K562 (cell line): Measurements from ENCODE around the gene VWA5B1. TPM values are rescaled to one million over a fixed set of nuclear protein-coding genes. Genes with fewer than 3 reads are reported as not detected.

Experiments used
- ATAC-seq: fragments of 200-7000 bp; cut with Tn5 transposase; 3 replicates; pipeline ENCODE4 v1.9.1; 2020; ENCODE audit warnings: moderate library complexity
- BruUV-seq: library from RNA; stranded (reverse); fragments of 400-500 nt; replicated peaks from 2 replicates; lab custom pipeline; 2021; lab: Mats Ljungman, UMichigan
- CTCF ChIA-PET: fragments of 300-600 bp; formaldehyde crosslinking; extraction: SDS; loops from one replicate; lab custom pipeline; 2021; ENCODE audit warnings: low intra/inter-chr PET ratio; lab: Yijun Ruan, JAX
- POLR2A ChIA-PET: fragments of 300-600, 350-650 bp; sonication (Branson Sonifier 250); formaldehyde crosslinking; extraction: SDS; loops from one replicate; lab custom pipeline; 2021; ENCODE audit warnings: antibody characterized with exemption, inconsistent platforms; lab: Yijun Ruan, JAX
- DNase-seq, 4 experiments: peaks; one replicate each; pipeline versions ENCODE4 v3.0.0 to v3.0.0-alpha.2; 2011 to 2018; ENCODE audit warnings: low spot score in 3 of 4, mixed read lengths in 3 of 4; ENCODE audit errors: extremely low read depth in 1 of 4
- FAIRE-seq: peaks from 2 replicates; lab custom pipeline; 2011; peaks lifted over from hg19 to GRCh38; lab: Jason Lieb, UNC
- H2AFZ ChIP-seq: 2 replicates; pipeline ENCODE4 v1.6.0; 2011; ENCODE audit warnings: low read depth, low read length, control low read depth, inconsistent platforms
- H3K27ac ChIP-seq: fragments of 200-600 bp; 3 replicates; pipeline ENCODE4 v1.8.0; 2011; ENCODE audit warnings: low read depth, mild to moderate bottlenecking, control low read depth, inconsistent platforms, low read length, moderate library complexity, mixed read lengths; ENCODE audit errors: extremely low read depth
- H3K27me3 ChIP-seq, 2 experiments: fragments of 300-600 bp in 1 of 2; 2 replicates in 1 of 2; 3 replicates in 1 of 2; pipeline versions ENCODE4 v1.6.0 to v1.8.0; 2011; ENCODE audit warnings: inconsistent platforms in 2 of 2, low read length in 2 of 2, mild to moderate bottlenecking in 1 of 2, mixed read lengths in 1 of 2, moderate library complexity in 1 of 2; ENCODE audit not compliant: control insufficient read depth in 2 of 2, insufficient read depth in 2 of 2
- H3K36me3 ChIP-seq: fragments of 300-600 bp; 3 replicates; pipeline ENCODE4 v1.8.0; 2011; ENCODE audit warnings: mild to moderate bottlenecking, low read length, inconsistent platforms; ENCODE audit not compliant: control insufficient read depth, insufficient read depth
- H3K4me1 ChIP-seq, 2 experiments: fragments of 200-600 bp in 1 of 2; replicated peaks in 1 of 2; 2 replicates in 1 of 2; 3 replicates in 1 of 2; pipeline versions ENCODE4 v1.5.1 to v1.8.0; 2011; ENCODE audit warnings: inconsistent platforms in 2 of 2, low read length in 2 of 2, mild to moderate bottlenecking in 1 of 2, mixed read lengths in 1 of 2, moderate library complexity in 1 of 2; ENCODE audit not compliant: control insufficient read depth in 2 of 2, insufficient read depth in 2 of 2
- H3K4me2 ChIP-seq: 2 replicates; pipeline ENCODE4 v1.6.1; 2011; ENCODE audit warnings: low read length, control low read depth, inconsistent platforms, mixed read lengths; ENCODE audit not compliant: insufficient read depth
- H3K4me3 ChIP-seq: fragments of 200-600 bp; sonication (generic), shearing (Covaris generic); 2 replicates; pipeline ENCODE4 v1.5.1; 2016; ENCODE audit warnings: control low read depth, inconsistent platforms
- H3K79me2 ChIP-seq: fragments of 200-600 bp; 3 replicates; pipeline ENCODE4 v1.8.0; 2011; ENCODE audit warnings: low read length, inconsistent platforms; ENCODE audit not compliant: control insufficient read depth, insufficient read depth
- H3K9ac ChIP-seq, 2 experiments: 2 replicates each; pipeline versions ENCODE4 v1.6.0 to v1.6.1; 2011; ENCODE audit warnings: low read depth in 2 of 2, low read length in 2 of 2, control low read depth in 1 of 2, inconsistent platforms in 1 of 2, mild to moderate bottlenecking in 1 of 2, mixed read lengths in 1 of 2; ENCODE audit not compliant: insufficient read depth in 1 of 2
- H3K9me1 ChIP-seq: one replicate; pipeline ENCODE4 v1.6.0; 2011; ENCODE audit warnings: inconsistent platforms, mild to moderate bottlenecking, low read length, moderate library complexity; ENCODE audit not compliant: control insufficient read depth, insufficient read depth
- H3K9me3 ChIP-seq: replicated peaks from 2 replicates; pipeline ENCODE4 v1.5.1; 2011; ENCODE audit warnings: low read depth, low read length, inconsistent platforms; ENCODE audit not compliant: control insufficient read depth, insufficient read depth
- H4K20me1 ChIP-seq: replicated peaks from 2 replicates; pipeline ENCODE4 v1.6.1; 2011; ENCODE audit warnings: low read length, inconsistent platforms, mixed read lengths; ENCODE audit not compliant: control insufficient read depth, insufficient read depth
- ATF7 ChIP-seq: fragments of 450-650 bp; IDR thresholded peaks from 2 replicates; pipeline ENCODE4 v1.7.1; 2014; ENCODE audit warnings: mild to moderate bottlenecking, moderate library complexity
- CCNT2 ChIP-seq: IDR thresholded peaks from 2 replicates; pipeline ENCODE4 v1.6.1; 2011; ENCODE audit warnings: borderline replicate concordance, low read depth, mild to moderate bottlenecking, moderate library complexity, mixed read lengths, low read length; ENCODE audit not compliant: insufficient read length; ENCODE audit errors: extremely low read depth
- KDM1A ChIP-seq, 2 experiments: fragments of 450-650 bp; IDR thresholded peaks; 2 replicates each; pipeline ENCODE4 v1.6.1; 2016; ENCODE audit warnings: mild to moderate bottlenecking in 2 of 2
- KDM5B ChIP-seq: fragments of 200-600 bp; sonication (generic); IDR thresholded peaks from 2 replicates; pipeline ENCODE4 v1.6.1; 2012; ENCODE audit warnings: low read depth, mild to moderate bottlenecking, moderate library complexity, low read length, control low read depth, inconsistent platforms; ENCODE audit not compliant: insufficient replicate concordance
- NCOR1 ChIP-seq: fragments of 450-650 bp; IDR thresholded peaks from 2 replicates; pipeline ENCODE4 v1.6.1; 2016; ENCODE audit warnings: mild to moderate bottlenecking, moderate library complexity
- NONO ChIP-seq, 2 experiments: fragments of 200-400 bp in 1 of 2; fragments of 450-650 bp in 1 of 2; formaldehyde crosslinking in 1 of 2; IDR thresholded peaks; 2 replicates each; pipeline ENCODE4 v1.6.1; 2017; ENCODE audit warnings: low read depth in 2 of 2, mild to moderate bottlenecking in 2 of 2, moderate library complexity in 2 of 2, low read length in 1 of 2
- POLR3A ChIP-seq: IDR thresholded peaks from 2 replicates; pipeline ENCODE4 v1.6.1; 2011; ENCODE audit warnings: borderline replicate concordance, mild to moderate bottlenecking, moderate library complexity; ENCODE audit not compliant: insufficient read length, insufficient read depth; ENCODE audit errors: extremely low read depth
- RUNX1 ChIP-seq: sonication (generic); IDR thresholded peaks from 2 replicates; pipeline ENCODE4 v1.6.1; 2016; ENCODE audit warnings: antibody characterized with exemption, low read depth
- SMAD4 ChIP-seq: fragments of 250-450 bp; sonication (Bioruptor Pico); conservative IDR thresholded peaks from 2 replicates; pipeline ENCODE4 v1.8.0; 2021; ENCODE audit warnings: inconsistent platforms, mild to moderate bottlenecking, moderate library complexity
- STAT5B ChIP-seq: fragments of 250-450 bp; sonication (Bioruptor Pico); IDR thresholded peaks from 2 replicates; pipeline ENCODE4 v1.8.0; 2021; ENCODE audit warnings: mild to moderate bottlenecking, inconsistent platforms
- ZBTB1 ChIP-seq: sonication (generic); formaldehyde crosslinking; IDR thresholded peaks from 2 replicates; pipeline ENCODE4 v1.8.1; 2023; ENCODE audit warnings: missing genetic modification reagents, low read depth, mild to moderate bottlenecking, borderline replicate concordance
- ZNF699 ChIP-seq: fragments of 250-450 bp; sonication (Bioruptor Pico); IDR thresholded peaks from 2 replicates; pipeline ENCODE4 v1.8.0; 2021; ENCODE audit warnings: mild to moderate bottlenecking, moderate library complexity; ENCODE audit not compliant: insufficient replicate concordance
- ZNF778 ChIP-seq: fragments of 450-650 bp; formaldehyde crosslinking; IDR thresholded peaks from 2 replicates; pipeline ENCODE4 v1.4.0; 2020; ENCODE audit warnings: mild to moderate bottlenecking, moderate library complexity
- ZNF830 ChIP-seq: fragments of 250-450 bp; sonication (Bioruptor Pico); IDR thresholded peaks from 2 replicates; pipeline ENCODE4 v1.5.0; 2021; ENCODE audit warnings: mild to moderate bottlenecking
- WGBS: fragments of 100-300 bp; shearing (Covaris generic); methylation state at CpG from one replicate; pipeline ENCODE4 v1.1.6; 2016; ENCODE audit warnings: low coverage, mixed read lengths; ENCODE audit not compliant: insufficient coverage; ENCODE audit errors: missing lambda C conversion rate; 5-methylcytosine and 5-hydroxymethylcytosine counted together
- in situ Hi-C: fragments of 300-500 bp; cut with MboI; formaldehyde crosslinking; loops from 4 replicates; pipeline ENCODE4 v1.15.0; 2018; ENCODE audit warnings: inconsistent platforms, mixed read lengths
- intact Hi-C: fragments of 100-400 bp; cut with micrococcal nuclease; formaldehyde crosslinking; loops from 2 replicates; pipeline ENCODE4 v1.14.2; 2022
- polyA plus RNA-seq, 8 experiments: library from polyadenylated mRNA; depleted of rRNA in 4 of 8; stranded (reverse) in 5 of 8; unstranded in 3 of 8; fragments of >200 nt; fragmentation: Nextera tagmentation in 2 of 8; fragmentation: Illumina TruSeq in 1 of 8; extraction: Ambion mirVana in 2 of 8; extraction: Trizol in 1 of 8; gene quantifications; 2 replicates each; pipeline versions ENCODE4 v1.2.1 to v1.2.3, GENCODE V29; 2011 to 2014; ENCODE audit warnings: inconsistent platforms in 1 of 8, missing spikeins in 1 of 8
- total RNA-seq, 7 experiments: library from RNA; depleted of rRNA in 6 of 7; stranded (reverse); fragments of >200 nt in 6 of 7; fragmentation: Illumina TruSeq in 2 of 7; extraction: Trizol in 2 of 7; gene quantifications; 2 replicates each; pipeline versions ENCODE4 v1.2.1 to v1.2.3, GENCODE V29; 2011 to 2021; ENCODE audit warnings: low replicate concordance in 1 of 7
- TF ChIP-seq, protein P1 (sequence below): sonication (generic); IDR thresholded peaks from 2 replicates; pipeline ENCODE4 v1.6.1; 2016
- TF ChIP-seq, protein P2 (sequence below), 2 experiments: fragments of 200-800 bp in 1 of 2; sonication (Bioruptor generic) in 1 of 2; sonication (generic) in 1 of 2; formaldehyde crosslinking in 1 of 2; IDR thresholded peaks in 1 of 2; conservative IDR thresholded peaks in 1 of 2; 2 replicates each; pipeline versions ENCODE4 v1.5.0 to v1.6.1; 2016 to 2020; ENCODE audit warnings: missing compliant biosample characterization in 1 of 2, missing genetic modification characterization in 1 of 2, missing genetic modification reagents in 1 of 2
- TF ChIP-seq, protein P3 (sequence below): fragments of 250-450 bp; sonication (Bioruptor Pico); IDR thresholded peaks from 2 replicates; pipeline ENCODE4 v1.8.0; 2021; ENCODE audit warnings: moderate library complexity, mild to moderate bottlenecking, inconsistent platforms

Gene VWA5B1
- total and polyA plus RNA-seq, 9 of the 15 experiments (the other 6 are each of a cell fraction or from before 2014, with no cell fraction given): not detected

DNA sequence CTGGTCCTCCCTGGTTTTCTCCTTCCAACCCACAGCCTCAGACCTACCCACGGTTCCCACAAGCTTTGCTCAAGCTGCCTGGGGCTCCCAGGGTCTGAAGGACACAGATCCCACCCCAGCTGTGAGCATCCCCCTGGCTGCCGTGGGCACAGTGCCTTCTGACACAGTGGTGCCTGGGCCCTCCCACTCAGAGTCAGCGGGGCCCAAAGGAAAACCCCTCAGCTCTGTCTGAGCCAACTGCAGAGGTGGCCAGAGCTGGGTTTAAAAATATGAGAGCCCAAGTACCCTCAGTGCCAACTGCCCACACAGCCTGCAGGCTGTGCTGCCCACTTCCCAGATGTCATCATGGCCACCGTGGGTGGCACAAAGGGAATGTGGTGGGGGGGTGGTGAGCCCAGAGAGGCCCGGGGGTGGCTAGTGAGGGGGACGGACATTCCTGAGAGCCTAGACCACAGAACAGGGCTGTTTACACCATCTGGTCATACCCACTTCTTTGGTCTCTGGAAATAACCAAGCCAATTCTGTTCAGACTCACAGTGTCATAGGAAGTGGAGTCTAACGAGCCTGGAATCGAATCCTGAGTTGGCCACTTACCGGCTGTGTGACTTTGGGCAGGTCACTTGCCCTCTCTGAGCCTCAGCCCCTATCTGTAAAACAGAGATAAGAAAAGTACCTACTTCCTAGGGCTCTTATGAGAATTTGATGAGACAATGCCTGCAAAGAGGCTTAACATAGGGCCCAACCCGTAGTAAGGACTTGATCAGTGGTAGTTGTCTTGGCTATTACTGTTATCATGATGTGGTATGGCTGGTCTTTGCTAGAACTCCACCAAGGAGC lies 109.9 kb downstream of the VWA5B1 start:
- H3K9ac ChIP-seq: no peak overlapping the region
- ChIA-PET POLR2A (interaction anchor here (0.8 to 0.9 kb wide), 2 partner anchors 9 to 23 kb away, joined by 3 to 4 read pairs; no protein-coding TSS in a partner anchor), CTCF (no interaction called here)
- no peaks in the 10 kb centered on the region for H3K36me3 ChIP-seq
- H3K4me1 ChIP-seq: no peaks in the 10 kb centered on the region; a peak in 1 of 5 replicates
- H3K4me2 ChIP-seq: no peak overlapping the region
- under 1% methylated on average over 9 of the region's 10 CpGs for WGBS
- no peak overlapping the region for H2AFZ ChIP-seq
- peaks cover 12 to 27% of the 10 kb centered on the region in 2 experiments; a peak in 4 of 5 replicates for H3K27me3 ChIP-seq
- H3K4me3 ChIP-seq: no peak overlapping the region
- H4K20me1 ChIP-seq: 0 out of 2 replicates have a peak, but pooled peaks cover 9% of the 10 kb centered on the region
- FAIRE-seq (no peak), DNase-seq (no peak), ATAC-seq (no peak)
- no TSS peak for BruUV-seq
- H3K9me1 ChIP-seq: no peaks in the 10 kb centered on the region
- no peak overlapping the region for H3K27ac ChIP-seq
- in situ Hi-C loops (no loop called here), intact Hi-C loops (no loop called here)
- no peaks in the 10 kb centered on the region for H3K9me3 ChIP-seq
- H3K79me2 ChIP-seq: no peaks in the 10 kb centered on the region
- TF ChIP-seq, protein P1, sequence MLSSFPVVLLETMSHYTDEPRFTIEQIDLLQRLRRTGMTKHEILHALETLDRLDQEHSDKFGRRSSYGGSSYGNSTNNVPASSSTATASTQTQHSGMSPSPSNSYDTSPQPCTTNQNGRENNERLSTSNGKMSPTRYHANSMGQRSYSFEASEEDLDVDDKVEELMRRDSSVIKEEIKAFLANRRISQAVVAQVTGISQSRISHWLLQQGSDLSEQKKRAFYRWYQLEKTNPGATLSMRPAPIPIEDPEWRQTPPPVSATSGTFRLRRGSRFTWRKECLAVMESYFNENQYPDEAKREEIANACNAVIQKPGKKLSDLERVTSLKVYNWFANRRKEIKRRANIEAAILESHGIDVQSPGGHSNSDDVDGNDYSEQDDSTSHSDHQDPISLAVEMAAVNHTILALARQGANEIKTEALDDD: no peak
- TF ChIP-seq ATF7 (no peak), ZNF830 (CRISPR knock-in tag) (no peak), CCNT2 (no peak), ZNF778 (CRISPR knock-in tag) (no peak), RUNX1 (no peak), ZBTB1 (CRISPR knock-in tag) (no peak), NONO (IDR thresholded peaks at IDR 0.05; ENCODE audit: low read depth in 2 of 2, low read length in 1 of 2) (no peak), STAT5B (CRISPR knock-in tag) (no peak), ZNF699 (no peak), KDM1A (IDR thresholded peaks at IDR 0.05) (peak; percentile 53 to 55; a peak in 3 of 4 replicates), POLR3A (no peak), NCOR1 (no peak), SMAD4 (CRISPR knock-in tag) (no peak), KDM5B (no peak)
- TF ChIP-seq, protein P2, sequence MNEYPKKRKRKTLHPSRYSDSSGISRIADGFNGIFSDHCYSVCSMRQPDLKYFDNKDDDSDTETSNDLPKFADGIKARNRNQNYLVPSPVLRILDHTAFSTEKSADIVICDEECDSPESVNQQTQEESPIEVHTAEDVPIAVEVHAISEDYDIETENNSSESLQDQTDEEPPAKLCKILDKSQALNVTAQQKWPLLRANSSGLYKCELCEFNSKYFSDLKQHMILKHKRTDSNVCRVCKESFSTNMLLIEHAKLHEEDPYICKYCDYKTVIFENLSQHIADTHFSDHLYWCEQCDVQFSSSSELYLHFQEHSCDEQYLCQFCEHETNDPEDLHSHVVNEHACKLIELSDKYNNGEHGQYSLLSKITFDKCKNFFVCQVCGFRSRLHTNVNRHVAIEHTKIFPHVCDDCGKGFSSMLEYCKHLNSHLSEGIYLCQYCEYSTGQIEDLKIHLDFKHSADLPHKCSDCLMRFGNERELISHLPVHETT (CRISPR knock-in tag; conservative IDR thresholded peaks at IDR 0.05 in 1 of 2, IDR thresholded peaks at IDR 0.05 in 1 of 2): no peak
- TF ChIP-seq, protein P3, sequence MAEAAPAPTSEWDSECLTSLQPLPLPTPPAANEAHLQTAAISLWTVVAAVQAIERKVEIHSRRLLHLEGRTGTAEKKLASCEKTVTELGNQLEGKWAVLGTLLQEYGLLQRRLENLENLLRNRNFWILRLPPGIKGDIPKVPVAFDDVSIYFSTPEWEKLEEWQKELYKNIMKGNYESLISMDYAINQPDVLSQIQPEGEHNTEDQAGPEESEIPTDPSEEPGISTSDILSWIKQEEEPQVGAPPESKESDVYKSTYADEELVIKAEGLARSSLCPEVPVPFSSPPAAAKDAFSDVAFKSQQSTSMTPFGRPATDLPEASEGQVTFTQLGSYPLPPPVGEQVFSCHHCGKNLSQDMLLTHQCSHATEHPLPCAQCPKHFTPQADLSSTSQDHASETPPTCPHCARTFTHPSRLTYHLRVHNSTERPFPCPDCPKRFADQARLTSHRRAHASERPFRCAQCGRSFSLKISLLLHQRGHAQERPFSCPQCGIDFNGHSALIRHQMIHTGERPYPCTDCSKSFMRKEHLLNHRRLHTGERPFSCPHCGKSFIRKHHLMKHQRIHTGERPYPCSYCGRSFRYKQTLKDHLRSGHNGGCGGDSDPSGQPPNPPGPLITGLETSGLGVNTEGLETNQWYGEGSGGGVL (CRISPR knock-in tag): no peak
